Endothelial cell of umbilical vein (primary cell): Measurements from ENCODE around the gene PRLR. TPM values are rescaled to one million over a fixed set of nuclear protein-coding genes. Genes with fewer than 3 reads are reported as not detected.

Source experiments
- BruUV-seq: library from RNA; stranded (reverse); fragments of 400-500 nt; replicated peaks from 2 replicates; lab custom pipeline; 2021; lab: Mats Ljungman, UMichigan
- CTCF ChIA-PET: fragments of 300-600, 350-600 bp; sonication (Branson Sonifier 250); formaldehyde crosslinking; loops from one replicate; lab custom pipeline; 2021; ENCODE audit warnings: antibody characterized with exemption, inconsistent platforms; lab: Charles Lee
- POLR2A ChIA-PET: fragments of 300-600, 350-600 bp; sonication (Branson Sonifier 250); formaldehyde crosslinking; loops from one replicate; lab custom pipeline; 2021; ENCODE audit warnings: antibody characterized with exemption, inconsistent platforms; lab: Charles Lee
- DNase-seq: peaks from one replicate; pipeline ENCODE4 v3.0.0-alpha.2; 2011; ENCODE audit warnings: low read depth, low spot score
- FAIRE-seq: peaks from 2 replicates; lab custom pipeline; 2011; peaks lifted over from hg19 to GRCh38; lab: Jason Lieb, UNC
- H2AFZ ChIP-seq: 2 replicates; pipeline ENCODE4 v1.6.0; 2012; ENCODE audit warnings: low read depth, low read length, control low read depth, inconsistent platforms
- H3K27ac ChIP-seq: 2 replicates; pipeline ENCODE4 v1.5.1; 2011; ENCODE audit warnings: low read depth, mild to moderate bottlenecking, control low read depth, low read length, moderate library complexity; ENCODE audit not compliant: insufficient read depth
- H3K27me3 ChIP-seq, 2 experiments: 2 replicates each; pipeline versions ENCODE4 v1.6.0 to v1.6.1; 2011; ENCODE audit warnings: low read length in 2 of 2, mixed read lengths in 1 of 2; ENCODE audit not compliant: control insufficient read depth in 2 of 2, insufficient read depth in 2 of 2
- H3K36me3 ChIP-seq, 2 experiments: 2 replicates in 1 of 2; 3 replicates in 1 of 2; pipeline ENCODE4 v1.5.1; 2011; ENCODE audit warnings: low read length in 2 of 2, mild to moderate bottlenecking in 1 of 2, moderate library complexity in 1 of 2; ENCODE audit not compliant: control insufficient read depth in 2 of 2, insufficient read depth in 2 of 2; ENCODE audit errors: extremely low read depth in 1 of 2
- H3K4me1 ChIP-seq: 3 replicates; pipeline ENCODE4 v1.5.1; 2011; ENCODE audit warnings: mild to moderate bottlenecking, low read length; ENCODE audit not compliant: control insufficient read depth, insufficient read depth; ENCODE audit errors: extremely low read depth
- H3K4me2 ChIP-seq: 2 replicates; pipeline ENCODE4 v1.6.1; 2011; ENCODE audit warnings: low read length, control low read depth, mixed read lengths; ENCODE audit not compliant: insufficient read depth
- H3K4me3 ChIP-seq, 3 experiments: fragments of 200-600 bp in 1 of 3; sonication (generic), shearing (Covaris generic) in 1 of 3; replicated peaks in 1 of 3; 2 replicates each; pipeline ENCODE4 v1.5.1; 2011 to 2016; ENCODE audit warnings: control low read depth in 3 of 3, low read length in 3 of 3, mild to moderate bottlenecking in 2 of 3, inconsistent platforms in 1 of 3, low read depth in 1 of 3, moderate library complexity in 1 of 3; ENCODE audit not compliant: insufficient read depth in 1 of 3
- H3K79me2 ChIP-seq: 2 replicates; pipeline ENCODE4 v1.6.0; 2012; ENCODE audit warnings: low read length, inconsistent platforms; ENCODE audit not compliant: control insufficient read depth, insufficient read depth
- H3K9ac ChIP-seq: replicated peaks from 2 replicates; pipeline ENCODE3; 2011; ENCODE audit warnings: low read length, control low read depth; ENCODE audit not compliant: insufficient read depth; ENCODE audit errors: extremely low read depth
- H3K9me1 ChIP-seq: replicated peaks from 3 replicates; pipeline ENCODE4 v1.6.0; 2011; ENCODE audit warnings: mild to moderate bottlenecking, low read length; ENCODE audit not compliant: control insufficient read depth, insufficient read depth; ENCODE audit errors: extremely low read depth
- H3K9me3 ChIP-seq: replicated peaks from 2 replicates; pipeline ENCODE4 v1.5.1; 2012; ENCODE audit warnings: low read length, inconsistent platforms; ENCODE audit not compliant: control insufficient read depth, insufficient read depth
- H4K20me1 ChIP-seq: replicated peaks from 2 replicates; pipeline ENCODE3; 2011; ENCODE audit warnings: mild to moderate bottlenecking, low read length; ENCODE audit not compliant: control insufficient read depth, insufficient read depth; ENCODE audit errors: extremely low read depth
- CTCF ChIP-seq, 2 donors: IDR thresholded peaks; 1 replicate in 1 of 2; 2 replicates in 1 of 2; pipeline ENCODE4 v1.5.1; 2011; ENCODE audit warnings: low read length in 2 of 2, mild to moderate bottlenecking in 2 of 2, moderate library complexity in 2 of 2, control low read depth in 1 of 2, inconsistent platforms in 1 of 2, low read depth in 1 of 2; ENCODE audit not compliant: insufficient read depth in 1 of 2; ENCODE audit errors: extremely low read depth in 1 of 2
- EZH2 ChIP-seq: IDR thresholded peaks from 2 replicates; pipeline ENCODE4 v1.6.1; 2012; ENCODE audit warnings: borderline replicate concordance, low read depth, mild to moderate bottlenecking, moderate library complexity, low read length, inconsistent platforms; ENCODE audit not compliant: severe bottlenecking
- FOS ChIP-seq: IDR thresholded peaks from 2 replicates; pipeline ENCODE4 v1.6.1; 2011; ENCODE audit warnings: mild to moderate bottlenecking, low read length, moderate library complexity, borderline replicate concordance; ENCODE audit not compliant: insufficient read depth
- GATA2 ChIP-seq: IDR thresholded peaks from 2 replicates; pipeline ENCODE4 v1.7.0; 2011; ENCODE audit warnings: low read depth, mild to moderate bottlenecking, moderate library complexity, mixed read lengths, low read length; ENCODE audit not compliant: insufficient read length, insufficient read depth
- JUN ChIP-seq: IDR thresholded peaks from 2 replicates; pipeline ENCODE4 v1.6.1; 2011; ENCODE audit warnings: borderline replicate concordance, low read depth; ENCODE audit not compliant: insufficient read length, insufficient read depth
- MYC ChIP-seq: IDR thresholded peaks from one replicate; pipeline ENCODE4 v1.6.1; 2011; ENCODE audit warnings: mild to moderate bottlenecking, low read depth, low read length
- POLR2A ChIP-seq: IDR thresholded peaks from 2 replicates; pipeline ENCODE4 v1.6.1; 2012; ENCODE audit warnings: low read depth, mild to moderate bottlenecking, control low read depth, low read length
- POLR2AphosphoS5 ChIP-seq: IDR thresholded peaks from 2 replicates; pipeline ENCODE4 v1.6.1; 2012; ENCODE audit warnings: low read depth, mild to moderate bottlenecking, control low read depth, low read length, moderate library complexity; ENCODE audit not compliant: insufficient read depth
- dilution Hi-C: fragments of 300-500 bp; cut with MboI; formaldehyde crosslinking; loops from one replicate; pipeline ENCODE4 v1.15.0; 2019; ENCODE audit warnings: low sequenced_read_pairs; ENCODE audit not compliant: extremely low pct_ligation_motif_present
- intact Hi-C: fragments of 100-400 bp; cut with micrococcal nuclease; formaldehyde crosslinking; loops from one replicate; pipeline ENCODE4 v1.10.0; 2022
- polyA plus RNA-seq, 4 experiments: library from polyadenylated mRNA; depleted of rRNA in 3 of 4; stranded (reverse) in 3 of 4; unstranded in 1 of 4; fragments of >200 nt; gene quantifications; 2 replicates each; pipeline versions ENCODE4 v1.2.1 to v1.2.3, GENCODE V29; 2011 to 2012; ENCODE audit warnings: missing spikeins in 1 of 4
- total RNA-seq: library from RNA; stranded (reverse); gene quantifications from 2 replicates; pipeline ENCODE4 v1.2.3, GENCODE V29; 2021
- TF ChIP-seq, protein P1 (sequence below): IDR thresholded peaks from 2 replicates; pipeline ENCODE4 v1.6.1; 2011; ENCODE audit not compliant: insufficient read depth, insufficient read length

PRLR gene
- total and polyA plus RNA-seq, 2 donors (not counting 3 experiments of a cell fraction or from before 2014, with no cell fraction given) = not detected

GRCh38 chr5:35081134-35081533, 149.2 kb downstream of the PRLR start:
- no peaks in the 10 kb centered on the region for H3K79me2 ChIP-seq
- H3K9ac ChIP-seq = no peak overlapping the region
- CTCF ChIA-PET = interaction anchor here (1.1 kb wide), 1 partner anchor 37 kb away, joined by 3 read pairs; no protein-coding TSS in a partner anchor
- no peaks in the 10 kb centered on the region for H3K36me3 ChIP-seq
- TF ChIP-seq POLR2A = no peak
- TF ChIP-seq, protein P1, sequence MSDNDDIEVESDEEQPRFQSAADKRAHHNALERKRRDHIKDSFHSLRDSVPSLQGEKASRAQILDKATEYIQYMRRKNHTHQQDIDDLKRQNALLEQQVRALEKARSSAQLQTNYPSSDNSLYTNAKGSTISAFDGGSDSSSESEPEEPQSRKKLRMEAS = no peak
- TF ChIP-seq MYC = no peak
- no peak for TF ChIP-seq FOS
- no peak for TF ChIP-seq GATA2
- no peak for TF ChIP-seq EZH2
- no peak for TF ChIP-seq POLR2AphosphoS5
- TF ChIP-seq JUN = no peak
- TF ChIP-seq CTCF (IDR thresholded peaks at IDR 0.05; ENCODE audit: extremely low read depth in 1 of 2, insufficient read depth in 1 of 2, low read depth in 1 of 2, low read length in 2 of 2) = no peak
- no peak overlapping the region for H2AFZ ChIP-seq
- FAIRE-seq (no peak), DNase-seq (no peak)
- POLR2A ChIA-PET = no interaction called here
- H3K27ac ChIP-seq = no peak overlapping the region
- H3K4me2 ChIP-seq = no peak overlapping the region
- dilution Hi-C loops (no loop called here), intact Hi-C loops (no loop called here)
- no peaks in the 10 kb centered on the region for H3K9me3 ChIP-seq
- no peak overlapping the region for H3K4me3 ChIP-seq
- no peaks in the 10 kb centered on the region for H3K4me1 ChIP-seq
- H3K27me3 ChIP-seq = no peaks in the 10 kb centered on the region
- no TSS peak for BruUV-seq
- H3K9me1 ChIP-seq = no peaks in the 10 kb centered on the region
- no peaks in the 10 kb centered on the region for H4K20me1 ChIP-seq
